HG03378 (cell line): ENCODE data around the gene MS4A4A.
"Not testable (repeated sequence)": the region's sequence is repeated elsewhere in the genome, so short reads cannot be mapped to it uniquely, and the experiment has no call there.

Source experiments
- ATAC-seq: cut with Tn5 transposase; IDR thresholded peaks from one replicate; pipeline ENCODE4 v1.9.1; 2021; ENCODE audit warnings: mild to moderate bottlenecking, moderate library complexity; ENCODE audit not compliant: unreplicated experiment

The MS4A4A gene

GRCh38 chr11:60280412-60280811 is at the start of gene MS4A4A:
Gene MS4A4A, plus strand, starts transcription at chr11:60280666. Its CDS starts 10 bp downstream, at chr11:60280676.
- ATAC-seq: no peak

DNA sequence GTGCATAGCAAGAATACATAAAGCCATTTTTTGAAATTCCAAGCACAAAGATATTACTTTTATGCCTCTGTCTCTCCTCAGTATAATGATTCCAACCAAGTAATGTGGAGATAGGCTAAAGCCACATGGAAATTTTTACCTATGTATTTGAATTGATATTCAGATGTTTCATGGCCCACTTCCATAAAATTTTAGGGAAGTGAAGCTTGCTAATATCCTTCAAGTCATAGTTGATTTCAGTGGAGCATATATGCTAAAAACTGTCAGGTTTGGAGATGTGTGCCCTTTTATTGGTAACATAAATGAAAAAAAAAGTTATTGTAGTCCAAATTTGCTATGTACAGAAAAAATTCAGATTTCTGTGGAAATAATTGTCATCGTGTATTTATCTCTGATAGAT is 49.8 kb upstream of the MS4A4A start:
- no peak for ATAC-seq

DNA sequence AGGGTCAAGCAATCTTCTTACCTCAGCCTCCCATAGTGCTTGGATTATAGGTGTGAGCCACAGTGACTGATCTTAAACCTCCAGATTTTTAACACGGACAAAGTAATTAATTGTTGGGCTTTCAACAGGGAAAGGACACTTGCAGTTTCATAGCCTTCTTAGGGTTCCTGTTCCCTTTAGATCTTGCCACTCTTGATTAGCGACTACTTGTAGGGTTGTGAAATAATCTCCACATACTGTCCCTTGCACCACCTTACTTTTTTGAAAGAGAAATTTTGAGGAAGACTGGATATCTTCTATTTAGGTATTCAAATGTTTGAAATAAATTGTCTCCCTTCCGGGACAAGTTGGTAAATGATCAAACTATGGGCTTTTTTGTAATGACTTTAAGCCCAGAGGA is 45.1 kb upstream of the MS4A4A start:
- ATAC-seq: no peak

- no peak for ATAC-seq
Observed at GRCh38 chr11:60240662-60241061, 39.8 kb upstream of the MS4A4A start.

DNA sequence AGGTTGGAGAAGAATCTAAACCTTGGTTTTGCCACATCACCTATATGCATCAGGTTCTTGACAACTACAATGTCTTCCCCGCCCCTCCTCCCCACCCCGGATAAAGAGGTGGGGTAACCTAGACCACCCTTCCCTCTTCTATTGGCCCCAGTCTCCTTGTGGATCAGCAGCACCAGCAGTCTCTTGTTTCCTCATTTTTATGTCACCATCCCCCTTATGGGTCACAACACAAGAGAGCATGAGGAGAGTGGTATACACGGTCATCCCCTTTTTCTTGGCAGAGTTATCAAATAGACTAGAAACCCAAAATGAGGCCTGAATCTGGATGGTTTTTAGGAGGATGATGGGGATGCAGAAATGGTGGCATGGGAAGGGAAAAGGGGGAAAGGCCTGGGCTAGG is 38.7 kb upstream of the MS4A4A start:
- ATAC-seq: no peak

DNA sequence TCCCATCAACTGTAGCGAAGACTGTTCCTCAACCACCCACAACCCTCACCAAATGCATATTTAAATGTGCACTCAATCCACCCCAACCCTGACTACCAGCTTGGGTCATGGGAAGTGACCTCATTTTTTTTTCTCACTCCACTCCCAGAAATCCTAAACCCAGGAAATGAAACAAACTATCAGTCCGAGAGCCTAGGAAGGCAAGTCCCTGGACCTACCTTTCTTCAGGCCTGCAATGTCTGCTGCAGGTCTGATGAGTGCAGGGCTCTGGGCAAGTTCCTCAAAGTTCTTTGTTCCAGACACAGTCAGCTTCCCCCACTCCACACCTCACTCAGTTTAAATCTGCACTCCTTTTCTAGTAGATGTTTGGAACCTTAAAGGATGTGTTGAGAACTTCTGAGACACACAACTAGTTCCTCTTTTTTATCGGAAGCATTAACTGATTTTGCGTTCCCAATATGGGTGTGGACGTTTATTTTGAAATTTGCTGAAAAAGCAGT is 37.7 kb upstream of the MS4A4A start, which contains the start of gene MS4A4E:
TSS of gene MS4A4E (minus strand) at position 398 of the 500 bp plus-strand sequence. CDS start 13,082 bp downstream, outside the sequence.
- ATAC-seq: no peak

DNA sequence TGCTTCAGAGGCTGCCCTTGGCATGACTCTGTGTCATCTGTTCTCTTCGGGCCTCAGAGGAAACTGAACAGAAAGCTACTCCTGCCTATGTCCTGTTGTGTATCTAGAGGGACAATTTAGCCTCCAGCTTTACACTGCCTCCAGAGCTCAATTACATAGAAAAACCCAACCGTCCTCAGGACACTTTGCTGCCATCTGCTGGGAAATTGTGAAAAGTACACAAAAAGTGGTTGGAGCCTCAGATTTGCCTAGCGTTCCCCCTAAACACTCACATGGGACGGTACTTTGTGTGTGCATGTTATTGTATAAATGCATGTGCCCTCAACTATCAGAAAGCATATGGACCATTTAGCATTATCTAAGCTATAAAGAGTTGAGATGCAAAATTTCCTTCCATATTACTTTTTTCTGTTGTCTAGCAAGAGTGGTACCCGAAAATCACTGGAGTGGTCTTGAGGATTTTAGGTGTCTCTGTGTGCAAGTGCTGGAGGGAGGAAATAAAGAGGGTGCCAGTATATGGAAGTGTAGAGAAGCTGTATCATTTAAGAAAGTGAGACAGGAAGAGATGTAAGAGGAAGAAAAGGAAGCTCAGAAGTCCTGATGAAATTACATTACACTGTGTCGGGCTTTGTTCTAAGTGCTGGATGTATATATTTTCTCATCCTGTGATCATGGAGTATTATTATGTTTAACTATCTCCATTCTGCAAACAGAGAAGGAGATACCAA is 28.8 kb upstream of the MS4A4A start:
- no peak for ATAC-seq

DNA sequence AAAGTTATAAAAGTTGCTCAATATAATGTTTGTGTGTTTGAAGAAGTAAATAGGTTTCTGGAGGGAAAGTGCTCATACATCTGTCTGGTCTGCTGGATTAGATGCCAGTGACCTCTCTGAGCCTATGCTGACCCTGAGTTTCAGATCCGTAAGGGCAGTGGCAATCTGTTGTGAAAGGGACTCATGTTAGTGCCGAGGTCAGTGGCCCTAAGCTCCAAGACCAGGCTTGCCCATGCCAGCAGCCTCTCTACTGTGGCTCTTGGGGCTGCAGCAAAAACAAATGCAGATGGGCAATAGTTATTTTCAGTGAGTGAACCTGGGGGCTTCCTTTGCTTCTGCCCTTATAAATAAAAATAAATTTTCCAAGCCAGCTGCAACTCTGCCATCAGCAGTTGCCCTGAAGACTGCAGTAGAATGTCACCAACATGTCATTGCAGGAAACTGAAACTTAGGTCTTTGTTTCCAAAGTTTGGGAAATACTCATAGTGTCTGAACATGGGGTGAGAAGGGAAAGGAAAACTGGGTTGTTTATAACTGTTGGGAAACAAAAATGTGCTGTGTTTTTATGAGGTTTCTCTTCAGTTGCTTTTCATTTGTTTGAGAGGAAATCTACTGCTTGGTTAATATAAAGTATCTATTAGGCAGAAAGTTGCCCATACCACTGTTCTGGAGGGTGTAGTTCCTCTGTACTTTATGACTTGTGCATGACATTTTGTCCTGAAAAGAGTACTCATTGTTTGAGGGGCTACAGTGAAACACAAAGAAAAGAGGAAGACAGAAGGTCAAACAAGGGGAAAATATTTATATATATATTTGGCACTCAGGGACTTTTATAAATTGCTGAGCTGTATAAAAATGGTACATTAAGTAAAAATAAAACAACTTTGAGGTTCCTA is 28.0 kb upstream of the MS4A4A start:
- no peak for ATAC-seq

DNA sequence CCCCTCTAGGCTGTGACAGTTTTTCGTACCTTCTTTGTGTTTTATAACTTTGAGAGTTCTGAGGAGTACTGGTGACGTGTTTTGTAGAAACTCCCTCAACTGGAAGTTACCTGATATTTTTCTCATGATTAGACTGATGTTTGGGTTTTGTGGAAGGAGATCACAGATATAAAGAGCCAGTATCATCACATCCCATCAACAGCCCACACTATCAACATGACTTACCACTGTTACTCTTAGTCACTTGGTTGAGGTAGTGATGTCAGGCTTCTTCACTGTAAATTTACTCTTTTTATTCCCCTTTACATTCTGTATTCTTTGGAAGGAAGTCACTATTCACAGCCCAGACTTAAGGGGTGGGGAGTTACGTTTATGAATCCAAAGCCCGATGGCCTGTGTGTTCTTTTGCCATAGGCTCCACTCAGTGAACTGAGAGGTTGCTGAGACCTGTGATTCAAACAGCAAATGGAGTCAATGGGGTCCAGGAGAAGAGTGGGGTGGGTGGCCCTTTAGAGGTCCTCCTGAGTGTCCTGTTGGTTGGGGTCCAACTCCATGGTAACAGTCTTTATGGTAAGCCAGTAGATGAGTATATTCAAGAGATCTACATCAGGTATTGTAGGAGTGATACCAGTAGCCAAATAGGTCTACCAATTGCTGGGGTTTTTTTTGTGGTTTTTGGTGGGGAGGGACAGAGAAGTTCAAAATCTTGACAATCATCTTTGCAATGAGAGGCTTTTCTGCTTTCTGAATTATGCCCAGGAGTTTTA is 22.3 kb upstream of the MS4A4A start:
- no peak for ATAC-seq

DNA sequence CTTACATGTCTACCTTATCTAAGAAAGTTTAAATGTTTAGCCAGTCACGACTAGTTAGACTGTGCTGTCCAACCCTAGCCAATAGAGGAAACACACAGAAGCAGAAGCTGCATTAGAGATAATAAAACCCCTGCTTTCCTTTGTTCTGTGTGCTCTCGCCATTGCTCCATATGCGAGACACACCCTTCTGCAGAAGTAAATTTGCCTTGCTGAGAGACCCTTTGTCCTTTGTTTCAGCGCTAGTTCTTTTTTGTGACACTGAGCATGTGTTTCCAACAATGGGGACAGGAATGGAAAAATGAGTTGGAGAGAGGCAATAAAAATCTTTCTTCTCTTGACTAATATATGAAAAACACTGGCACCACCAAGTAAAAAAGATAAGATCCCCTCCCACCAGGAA is 19.5 kb upstream of the MS4A4A start:
- ATAC-seq: no peak

- no peak for ATAC-seq
Observed at GRCh38 chr11:60263402-60263801, 17.1 kb upstream of the MS4A4A start.

DNA sequence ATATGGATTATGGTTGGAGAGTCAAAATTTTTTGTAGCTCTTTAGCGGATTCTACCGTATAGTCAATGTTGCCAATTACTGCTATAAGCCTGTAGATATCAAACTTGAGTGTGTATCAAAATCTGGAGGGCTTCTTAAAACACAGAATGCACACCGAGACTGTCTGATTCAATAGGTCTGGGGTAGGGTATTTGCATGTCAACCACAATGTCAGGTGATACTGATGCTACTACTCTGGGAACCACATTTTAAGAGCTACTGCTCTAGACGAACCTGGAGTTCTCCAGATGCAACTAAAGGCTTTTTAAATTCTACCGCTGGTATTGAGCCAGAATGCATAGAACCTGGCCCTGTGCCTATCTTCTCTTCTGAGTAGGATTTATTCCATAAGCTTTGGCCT is 15.8 kb upstream of the MS4A4A start:
- no peak for ATAC-seq

- no peak for ATAC-seq
Observed at GRCh38 chr11:60265373-60266214, 14.9 kb upstream of the MS4A4A start.

DNA sequence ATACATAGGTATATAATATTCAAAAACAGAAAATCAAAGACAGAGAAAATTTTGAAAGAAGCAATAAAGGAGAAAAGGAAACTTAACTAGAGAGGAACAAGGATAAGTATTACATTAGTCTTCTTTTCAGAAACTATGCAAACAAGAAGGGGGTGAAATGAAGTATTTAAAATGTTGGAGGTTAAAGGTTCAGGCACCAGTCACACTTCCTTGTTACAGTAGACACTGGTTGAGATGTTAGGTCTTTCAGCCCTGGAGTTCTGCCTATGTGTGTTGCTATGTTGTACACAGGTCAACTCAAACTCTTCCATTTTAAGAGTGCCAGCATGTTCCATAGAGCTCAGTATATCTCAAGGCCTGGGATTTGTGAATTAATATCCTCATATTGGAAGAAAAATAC is 6.0 kb upstream of the MS4A4A start:
- no peak for ATAC-seq

DNA sequence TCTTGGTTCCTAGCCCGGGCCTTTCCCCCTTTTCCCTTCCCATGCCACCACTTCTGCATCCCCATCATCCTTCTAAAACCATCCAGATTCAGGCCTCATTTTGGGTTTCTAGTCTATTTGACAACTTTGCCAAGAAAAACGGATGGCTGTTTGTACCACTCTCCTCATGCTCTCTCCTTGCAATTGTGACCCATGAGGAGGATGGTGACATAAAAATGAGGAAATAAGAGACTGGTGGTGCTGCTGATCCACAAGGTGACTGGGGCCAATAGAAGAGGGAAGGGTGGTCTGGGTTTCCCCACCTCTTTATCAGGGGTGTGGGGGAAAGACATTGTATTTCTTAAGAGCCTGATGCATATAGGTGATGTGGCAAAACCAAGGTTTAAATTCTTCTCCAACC is 1.0 kb downstream of the MS4A4A start:
- ATAC-seq: no peak

DNA sequence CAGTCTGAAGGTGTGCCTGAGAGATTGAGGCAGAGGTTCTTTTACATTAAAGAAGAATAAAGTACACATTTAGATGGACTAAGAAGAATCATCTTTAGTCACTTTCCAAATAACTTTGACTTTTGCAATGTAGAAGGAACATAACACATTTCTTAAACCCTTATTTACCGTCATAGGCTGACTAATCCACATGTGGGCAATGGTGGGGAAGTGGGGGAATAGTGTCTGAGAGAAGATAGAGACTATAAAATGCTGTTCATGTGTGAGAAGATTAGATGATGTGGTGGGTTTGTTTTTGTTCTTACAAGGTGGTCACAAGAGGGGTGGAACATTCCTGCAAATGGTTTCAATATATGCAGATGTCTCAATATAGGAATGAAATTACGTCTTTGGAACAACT is 1.8 kb downstream of the MS4A4A start:
- ATAC-seq: no peak

- not testable (repeated sequence) for ATAC-seq
Observed at GRCh38 chr11:60285411-60286126, 5.1 kb downstream of the MS4A4A start.

DNA sequence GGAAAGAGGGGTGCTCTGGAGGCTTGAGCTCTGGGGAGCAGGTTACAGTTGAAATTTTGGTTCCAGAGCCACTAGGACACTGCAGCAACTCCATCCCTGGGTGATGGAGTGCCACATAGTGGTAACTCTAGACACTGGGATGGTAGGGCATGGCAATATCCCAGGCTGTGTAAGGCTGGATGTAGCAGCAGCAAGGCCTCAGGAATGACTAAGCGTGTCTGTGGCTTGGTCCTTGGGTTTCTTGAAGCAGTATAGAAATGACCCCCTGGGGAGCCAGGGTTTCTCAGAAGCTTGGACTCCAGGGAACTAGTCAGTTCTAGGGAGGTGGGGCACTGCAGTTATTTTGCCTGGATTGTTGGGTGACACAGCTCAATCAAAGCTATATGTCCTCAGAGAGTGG is 8.1 kb downstream of the MS4A4A start:
- no peak for ATAC-seq

GRCh38 chr11:60292145-60292544 is 11.7 kb downstream of the MS4A4A start:
- ATAC-seq: no peak

DNA sequence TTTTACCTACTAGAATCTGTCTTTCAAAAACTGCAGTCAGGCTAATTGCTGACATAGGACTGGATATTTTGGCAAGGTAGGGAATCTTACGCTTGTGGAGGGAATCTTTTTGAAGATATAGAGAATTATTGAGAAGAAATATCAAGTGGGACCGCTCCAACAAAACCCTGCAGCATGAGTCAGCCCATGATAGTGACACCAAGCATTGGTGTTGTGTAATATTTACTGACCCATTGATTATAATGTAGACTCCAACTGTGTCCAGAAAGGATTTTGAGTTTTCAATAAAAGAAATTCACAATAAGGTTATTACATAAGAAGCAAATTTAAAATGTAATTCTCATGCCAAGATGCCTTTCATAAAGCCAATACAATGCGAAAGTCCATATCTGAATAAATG is 20.7 kb downstream of the MS4A4A start:
- no peak for ATAC-seq
